HEK293 (cell line): ENCODE results near the gene KLK3.

ENCODE experiments used
- CTCF ChIP-seq: fragments of 450-650 bp; formaldehyde crosslinking; IDR thresholded peaks from 2 replicates; pipeline ENCODE4 v1.5.1; 2016; ENCODE audit warnings: missing biosample characterization, missing genetic modification characterization
- PRDM1 ChIP-seq: fragments of 450-650 bp; formaldehyde crosslinking; IDR thresholded peaks from 2 replicates; pipeline ENCODE4; 2016; ENCODE audit warnings: missing biosample characterization, missing genetic modification characterization
- ZNF114 ChIP-seq: fragments of 450-650 bp; formaldehyde crosslinking; IDR thresholded peaks from 2 replicates; pipeline ENCODE4 v1.5.0; 2017; ENCODE audit warnings: missing biosample characterization, missing genetic modification characterization
- ZNF274 ChIP-seq, 2 experiments: fragments of 200-500 bp in 1 of 2; fragments of 450-650 bp in 1 of 2; sonication (Bioruptor generic) in 1 of 2; formaldehyde crosslinking in 1 of 2; IDR thresholded peaks; 2 replicates each; pipeline versions ENCODE4 v1.5.1 to v1.6.1; 2014 to 2016; ENCODE audit warnings: borderline replicate concordance in 1 of 2, inconsistent platforms in 1 of 2, low read length in 1 of 2, missing biosample characterization in 1 of 2, missing genetic modification characterization in 1 of 2
- ZNF629 ChIP-seq: fragments of 450-650 bp; formaldehyde crosslinking; IDR thresholded peaks from 2 replicates; pipeline ENCODE4 v1.5.1; 2017; ENCODE audit warnings: missing biosample characterization, missing genetic modification characterization
- ZNF792 ChIP-seq: fragments of 450-650 bp; formaldehyde crosslinking; IDR thresholded peaks from 2 replicates; pipeline ENCODE4 v1.5.1; 2016; ENCODE audit warnings: missing biosample characterization, missing genetic modification characterization

DNA sequence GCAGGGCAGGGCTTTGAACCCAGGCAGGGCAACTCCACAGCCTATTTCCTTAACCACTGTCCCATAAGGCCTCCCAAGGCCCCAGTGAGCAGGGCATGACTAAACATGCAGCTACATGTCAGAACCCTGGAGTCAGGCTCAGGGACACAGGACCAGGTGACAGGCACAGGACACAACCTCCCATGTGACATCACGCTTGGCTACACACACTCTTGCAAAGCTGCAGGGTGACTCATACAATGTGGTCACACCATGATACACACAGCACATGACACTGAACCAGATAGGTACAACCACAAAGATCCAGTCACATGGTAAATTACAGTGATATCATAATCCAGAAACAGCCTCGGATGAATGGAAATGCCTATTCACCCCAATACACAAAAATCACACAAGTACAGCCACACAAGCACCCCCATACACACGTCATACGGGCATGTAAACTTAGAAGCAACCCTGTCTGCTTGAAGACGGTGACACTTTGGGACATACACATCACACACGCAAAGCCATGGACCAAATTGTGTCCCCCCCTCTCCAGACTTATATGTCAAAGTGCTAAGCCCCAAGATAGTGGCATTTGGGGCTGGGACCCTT is 42.0 kb downstream of the KLK3 start:
- TF ChIP-seq ZNF274 (IDR thresholded peaks at IDR 0.05; ENCODE audit: low read length) (no peak), ZNF274 (tag by site-specific recombination; IDR thresholded peaks at IDR 0.05; ENCODE audit: borderline replicate concordance) (no peak), CTCF (tag by site-specific recombination) (no peak), ZNF114 (tag by site-specific recombination) (no peak), ZNF629 (tag by site-specific recombination) (peak; percentile 99), PRDM1 (tag by site-specific recombination) (no peak), ZNF792 (tag by site-specific recombination) (no peak)
